Peyer's patch (tissue), 4 donors: ENCODE data around the gene THBD.

ENCODE experiments used
- CTCF ChIP-seq, 6 experiments: fragments of 450-650 bp in 4 of 6; fragments of 200-600 bp in 2 of 6; sonication (generic) in 1 of 6; IDR thresholded peaks; one replicate each; pipeline ENCODE4 v1.5.1; 2017 to 2019; ENCODE audit warnings: antibody characterized with exemption in 6 of 6, mild to moderate bottlenecking in 3 of 6, moderate library complexity in 1 of 6
- POLR2A ChIP-seq, 2 donors: fragments of 450-650 bp; IDR thresholded peaks; one replicate each; pipeline ENCODE4 v1.5.1; 2017; ENCODE audit warnings: antibody characterized with exemption in 2 of 2, mild to moderate bottlenecking in 2 of 2, moderate library complexity in 2 of 2

- TF ChIP-seq POLR2A (IDR thresholded peaks at IDR 0.05) = no peak
- TF ChIP-seq CTCF (IDR thresholded peaks at IDR 0.05) = no peak
Observed at GRCh38 chr20:23058240-23058639, 8.8 kb upstream of the THBD start.
